ENCODE measurements around the gene DAZ2. TPM values are rescaled to one million over a fixed set of nuclear protein-coding genes. Genes with fewer than 3 reads are reported as not detected.
"Not testable (repeated sequence)": the region's sequence is repeated elsewhere in the genome, so short reads cannot be mapped to it uniquely, and the experiment has no call there.

DAZ2 gene
- total and polyA plus RNA-seq, 2 of the 8 experiments (the other 6 are each of a cell fraction or from before 2014, with no cell fraction given), result not detected

- WGBS, 2 experiments (ENCODE audit: extremely low coverage in 1 of 2, insufficient coverage in 1 of 2, insufficient read length in 1 of 2, insufficient replicate concordance in 2 of 2, low coverage in 1 of 2, low lambda C conversion rate in 2 of 2, missing lambda C conversion rate in 1 of 2), result no CpG with 5 or more reads among the region's 4 CpGs
- H4K5ac ChIP-seq (ENCODE audit: insufficient read length, low read depth, low read length); H3K23ac ChIP-seq (ENCODE audit: insufficient read length); H3K4me1 ChIP-seq (replicated peaks in 1 of 4; ENCODE audit: control insufficient read depth in 3 of 4, insufficient read depth in 4 of 4, low read length in 3 of 4); H3K18ac ChIP-seq (ENCODE audit: extremely low read depth, low read length); H4K20me1 ChIP-seq (replicated peaks in 1 of 2; ENCODE audit: control insufficient read depth in 1 of 2, insufficient read depth in 2 of 2, low read length in 2 of 2); H2BK15ac ChIP-seq (ENCODE audit: low read length); H3K79me2 ChIP-seq (ENCODE audit: control insufficient read depth in 1 of 2, insufficient read depth in 2 of 2, low read length in 2 of 2); H3K27ac ChIP-seq (ENCODE audit: low read depth, low read length); H2AK5ac ChIP-seq (ENCODE audit: low read depth, low read length); H3K56ac ChIP-seq (replicated peaks; ENCODE audit: insufficient read length, low read depth, low read length); H2BK20ac ChIP-seq (ENCODE audit: low read length); CTCF ChIA-PET (ENCODE audit: partially characterized antibody); H3K27me3 ChIP-seq (replicated peaks in 1 of 4; ENCODE audit: control insufficient read depth in 3 of 4, extremely low read depth in 1 of 4, insufficient read depth in 3 of 4, low read length in 3 of 4); DNase-seq (ENCODE audit: low read depth in 1 of 2, low spot score in 2 of 2); H2BK120ac ChIP-seq (replicated peaks; ENCODE audit: low read depth, low read length); H2BK5ac ChIP-seq (ENCODE audit: low read depth, low read length); H3K14ac ChIP-seq (ENCODE audit: insufficient read length); H4K91ac ChIP-seq (replicated peaks; ENCODE audit: insufficient read length, low read length); H3K4me2 ChIP-seq (ENCODE audit: insufficient read depth in 1 of 2, low read depth in 2 of 2, low read length in 2 of 2); H2BK12ac ChIP-seq (ENCODE audit: low read depth, low read length); H4K8ac ChIP-seq (ENCODE audit: extremely low read depth, insufficient read depth, low read length); H3K79me1 ChIP-seq (ENCODE audit: low read depth, low read length); H3K9ac ChIP-seq (replicated peaks in 1 of 4; ENCODE audit: extremely low read depth in 1 of 4, low read depth in 3 of 4, low read length in 3 of 4); H3K4me3 ChIP-seq (ENCODE audit: extremely low read depth in 1 of 4, insufficient read depth in 2 of 4, low read depth in 3 of 4, low read length in 4 of 4); H3K36me3 ChIP-seq (ENCODE audit: control insufficient read depth in 2 of 4, insufficient read depth in 4 of 4, low read length in 3 of 4); H2AFZ ChIP-seq (ENCODE audit: low read length); H3K23me2 ChIP-seq (ENCODE audit: low read depth, low read length); H3K4ac ChIP-seq (replicated peaks; ENCODE audit: insufficient read length, low read depth, low read length); H3K9me3 ChIP-seq (ENCODE audit: insufficient read depth in 2 of 2, low read depth in 1 of 2, low read length in 1 of 2); FAIRE-seq; POLR2A ChIA-PET (ENCODE audit: partially characterized antibody): not testable (repeated sequence)
Measured at GRCh38 chrY:23209802-23210495, 9.4 kb upstream of the DAZ2 start.

GRCh38 chrY:23210681-23211080, 8.7 kb upstream of the DAZ2 start:
- H3K23ac ChIP-seq (ENCODE audit: insufficient read length); H4K8ac ChIP-seq (ENCODE audit: extremely low read depth, insufficient read depth, low read length); DNase-seq (ENCODE audit: low read depth in 1 of 2, low spot score in 2 of 2); H3K9me3 ChIP-seq (ENCODE audit: insufficient read depth in 2 of 2, low read depth in 1 of 2, low read length in 1 of 2); H2BK120ac ChIP-seq (replicated peaks; ENCODE audit: low read depth, low read length); H3K79me1 ChIP-seq (ENCODE audit: low read depth, low read length); H2BK12ac ChIP-seq (ENCODE audit: low read depth, low read length); H2BK5ac ChIP-seq (ENCODE audit: low read depth, low read length); H2AK5ac ChIP-seq (ENCODE audit: low read depth, low read length); CTCF ChIA-PET (ENCODE audit: partially characterized antibody); H3K14ac ChIP-seq (ENCODE audit: insufficient read length); H4K20me1 ChIP-seq (replicated peaks in 1 of 2; ENCODE audit: control insufficient read depth in 1 of 2, insufficient read depth in 2 of 2, low read length in 2 of 2); H3K79me2 ChIP-seq (ENCODE audit: control insufficient read depth in 1 of 2, insufficient read depth in 2 of 2, low read length in 2 of 2); H3K18ac ChIP-seq (ENCODE audit: extremely low read depth, low read length); H3K56ac ChIP-seq (replicated peaks; ENCODE audit: insufficient read length, low read depth, low read length); H3K23me2 ChIP-seq (ENCODE audit: low read depth, low read length); H4K91ac ChIP-seq (replicated peaks; ENCODE audit: insufficient read length, low read length); H3K36me3 ChIP-seq (ENCODE audit: control insufficient read depth in 2 of 4, insufficient read depth in 4 of 4, low read length in 3 of 4); H3K27ac ChIP-seq (ENCODE audit: low read depth, low read length); H3K27me3 ChIP-seq (replicated peaks in 1 of 4; ENCODE audit: control insufficient read depth in 3 of 4, extremely low read depth in 1 of 4, insufficient read depth in 3 of 4, low read length in 3 of 4); H2BK20ac ChIP-seq (ENCODE audit: low read length); H2BK15ac ChIP-seq (ENCODE audit: low read length); H3K4me2 ChIP-seq (ENCODE audit: insufficient read depth in 1 of 2, low read depth in 2 of 2, low read length in 2 of 2); H4K5ac ChIP-seq (ENCODE audit: insufficient read length, low read depth, low read length); FAIRE-seq; H3K4me3 ChIP-seq (ENCODE audit: extremely low read depth in 1 of 4, insufficient read depth in 2 of 4, low read depth in 3 of 4, low read length in 4 of 4); H3K9ac ChIP-seq (replicated peaks in 1 of 4; ENCODE audit: extremely low read depth in 1 of 4, low read depth in 3 of 4, low read length in 3 of 4); POLR2A ChIA-PET (ENCODE audit: partially characterized antibody); H3K4ac ChIP-seq (replicated peaks; ENCODE audit: insufficient read length, low read depth, low read length); H2AFZ ChIP-seq (ENCODE audit: low read length); H3K4me1 ChIP-seq (replicated peaks in 1 of 4; ENCODE audit: control insufficient read depth in 3 of 4, insufficient read depth in 4 of 4, low read length in 3 of 4): not testable (repeated sequence)
- no CpG with 5 or more reads among the region's 4 CpGs for WGBS, 2 experiments (ENCODE audit: extremely low coverage in 1 of 2, insufficient coverage in 1 of 2, insufficient read length in 1 of 2, insufficient replicate concordance in 2 of 2, low coverage in 1 of 2, low lambda C conversion rate in 2 of 2, missing lambda C conversion rate in 1 of 2)
